ENCODE data around the gene LENG9. TPM values are rescaled to one million over a fixed set of nuclear protein-coding genes. Genes with fewer than 3 reads are reported as not detected.

LENG9 gene
- total RNA-seq, 2 experiments from 2014 or later, result 1.8 to 6.0 TPM

DNA sequence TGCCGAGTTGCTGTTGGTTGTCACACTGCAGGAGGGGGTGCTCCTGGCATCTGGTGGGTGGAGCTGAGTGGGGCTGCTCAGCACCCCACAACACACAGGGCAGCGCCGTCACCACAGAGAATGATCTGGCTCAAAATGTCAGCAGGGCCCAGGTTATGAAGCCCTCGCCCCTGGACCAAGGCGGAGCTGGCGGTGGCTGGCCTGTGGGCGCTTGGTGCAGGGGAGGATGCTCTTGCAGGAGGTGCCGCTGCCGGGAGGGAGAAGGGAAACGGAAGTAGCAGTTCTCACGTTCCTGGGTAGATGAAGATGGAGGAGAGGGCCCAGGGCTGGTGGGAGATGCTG lies 28.7 kb downstream of the LENG9 start:
- DNase-seq (ENCODE audit: low spot score), result no peak
- CTCF ChIA-PET (ENCODE audit: unreplicated experiment), result no interaction called here

DNA sequence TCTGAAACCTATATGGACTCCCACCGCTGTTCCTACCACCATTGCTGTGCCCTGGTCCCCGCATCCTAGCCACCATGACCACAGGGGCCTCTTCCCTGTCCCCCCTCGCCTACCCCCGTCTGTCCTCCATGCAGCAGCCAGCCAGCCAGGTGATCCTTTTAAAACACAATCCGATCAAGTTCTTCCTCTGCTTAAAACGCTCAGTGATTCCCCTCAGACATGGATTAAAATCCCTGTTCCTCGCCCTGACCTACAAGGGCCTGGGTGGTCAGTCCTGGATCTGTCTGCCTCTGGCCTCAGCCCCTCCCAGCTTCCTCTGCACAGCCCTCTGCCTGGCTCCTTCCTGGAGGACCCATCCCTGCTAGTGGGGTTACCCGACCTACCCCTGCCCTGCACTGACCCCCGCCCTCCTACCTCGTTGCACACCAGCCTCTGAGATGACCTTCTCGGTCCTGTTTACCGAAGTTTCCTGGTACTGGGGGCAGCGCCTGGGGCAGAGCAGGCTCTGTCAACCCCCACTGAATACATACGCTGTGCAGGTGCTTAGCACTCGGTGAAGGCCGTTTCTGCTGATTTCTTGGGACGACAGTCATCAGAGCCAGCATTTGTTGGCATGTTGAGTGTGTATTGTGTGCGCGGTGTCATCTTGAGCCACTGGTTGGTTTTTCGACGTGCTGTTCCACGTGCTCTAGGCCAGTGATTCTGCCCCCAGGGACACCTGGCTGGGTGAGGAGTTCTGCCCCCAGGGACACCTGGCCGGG lies 29.3 kb downstream of the LENG9 start:
- Histone ChIP-seq H3K9me3 (ENCODE audit: low read length) (no peaks in the 10 kb centered on the region), H3K27ac (ENCODE audit: low read depth, low read length, poor library complexity, severe bottlenecking) (no peak overlapping the region), H2AFZ (ENCODE audit: low read length) (no peak overlapping the region), H3K36me3 (ENCODE audit: insufficient read depth, low read length) (peaks cover 8% of the 10 kb centered on the region; the same call in 1 of the 2 replicates), H3K4me2 (ENCODE audit: low read length) (no peak overlapping the region), H3K4me3 (ENCODE audit: low read depth, low read length, poor library complexity, severe bottlenecking) (no peak overlapping the region), H4K20me1 (ENCODE audit: insufficient read depth, low read length) (no peaks in the 10 kb centered on the region), H3K4me1 (ENCODE audit: insufficient read depth, low read length, poor library complexity, severe bottlenecking) (peaks cover 7% of the 10 kb centered on the region), H3K9me2 (ENCODE audit: insufficient read depth, low read length) (no peaks in the 10 kb centered on the region), H3K79me2 (ENCODE audit: insufficient read depth, low read depth, low read length) (no peaks in the 10 kb centered on the region)
- intact Hi-C loops (cut with micrococcal nuclease; ENCODE audit: unreplicated experiment), result no loop called here
- ChIA-PET POLR2A (interaction anchor here (0.6 kb wide), 1 partner anchor 58 kb away, joined by 4 read pairs; no protein-coding TSS in a partner anchor), CTCF (ENCODE audit: unreplicated experiment) (no interaction called here)
- DNase-seq (ENCODE audit: low spot score), result no peak
- no TSS peak for BruUV-seq (replicated peaks)
- TF ChIP-seq, protein P1, sequence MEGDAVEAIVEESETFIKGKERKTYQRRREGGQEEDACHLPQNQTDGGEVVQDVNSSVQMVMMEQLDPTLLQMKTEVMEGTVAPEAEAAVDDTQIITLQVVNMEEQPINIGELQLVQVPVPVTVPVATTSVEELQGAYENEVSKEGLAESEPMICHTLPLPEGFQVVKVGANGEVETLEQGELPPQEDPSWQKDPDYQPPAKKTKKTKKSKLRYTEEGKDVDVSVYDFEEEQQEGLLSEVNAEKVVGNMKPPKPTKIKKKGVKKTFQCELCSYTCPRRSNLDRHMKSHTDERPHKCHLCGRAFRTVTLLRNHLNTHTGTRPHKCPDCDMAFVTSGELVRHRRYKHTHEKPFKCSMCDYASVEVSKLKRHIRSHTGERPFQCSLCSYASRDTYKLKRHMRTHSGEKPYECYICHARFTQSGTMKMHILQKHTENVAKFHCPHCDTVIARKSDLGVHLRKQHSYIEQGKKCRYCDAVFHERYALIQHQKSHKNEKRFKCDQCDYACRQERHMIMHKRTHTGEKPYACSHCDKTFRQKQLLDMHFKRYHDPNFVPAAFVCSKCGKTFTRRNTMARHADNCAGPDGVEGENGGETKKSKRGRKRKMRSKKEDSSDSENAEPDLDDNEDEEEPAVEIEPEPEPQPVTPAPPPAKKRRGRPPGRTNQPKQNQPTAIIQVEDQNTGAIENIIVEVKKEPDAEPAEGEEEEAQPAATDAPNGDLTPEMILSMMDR (conservative IDR thresholded peaks at IDR 0.05; ENCODE audit: low read length), result no peak
- TF ChIP-seq EZH2phosphoT487 (IDR thresholded peaks at IDR 0.05; ENCODE audit: borderline replicate concordance, low read depth, low read length), result no peak

More for the DNA sequence above, 28.7 kb downstream of the LENG9 start:
- no TSS peak for BruUV-seq (replicated peaks)
- H3K36me3 ChIP-seq (ENCODE audit: insufficient read depth, low read length), result peaks cover 8% of the 10 kb centered on the region; the same call in 1 of the 2 replicates
- POLR2A ChIA-PET, result interaction anchor here (0.6 kb wide), 1 partner anchor 58 kb away, joined by 4 read pairs; no protein-coding TSS in a partner anchor
- no peak overlapping the region for H3K4me2 ChIP-seq (ENCODE audit: low read length)
- no peak overlapping the region for H3K4me3 ChIP-seq (ENCODE audit: low read depth, low read length, poor library complexity, severe bottlenecking)
- H3K9me3 ChIP-seq (ENCODE audit: low read length), result no peaks in the 10 kb centered on the region
- no peaks in the 10 kb centered on the region for H4K20me1 ChIP-seq (ENCODE audit: insufficient read depth, low read length)
- no peak for TF ChIP-seq EZH2phosphoT487 (IDR thresholded peaks at IDR 0.05; ENCODE audit: borderline replicate concordance, low read depth, low read length)
- TF ChIP-seq, protein P1 (conservative IDR thresholded peaks at IDR 0.05; ENCODE audit: low read length), result no peak
- no peaks in the 10 kb centered on the region for H3K9me2 ChIP-seq (ENCODE audit: insufficient read depth, low read length)
- no peaks in the 10 kb centered on the region for H3K79me2 ChIP-seq (ENCODE audit: insufficient read depth, low read depth, low read length)
- H3K4me1 ChIP-seq (ENCODE audit: insufficient read depth, low read length, poor library complexity, severe bottlenecking), result peaks cover 7% of the 10 kb centered on the region
- H2AFZ ChIP-seq (ENCODE audit: low read length), result no peak overlapping the region
- intact Hi-C loops (cut with micrococcal nuclease; ENCODE audit: unreplicated experiment), result no loop called here
- no peak overlapping the region for H3K27ac ChIP-seq (ENCODE audit: low read depth, low read length, poor library complexity, severe bottlenecking)

DNA sequence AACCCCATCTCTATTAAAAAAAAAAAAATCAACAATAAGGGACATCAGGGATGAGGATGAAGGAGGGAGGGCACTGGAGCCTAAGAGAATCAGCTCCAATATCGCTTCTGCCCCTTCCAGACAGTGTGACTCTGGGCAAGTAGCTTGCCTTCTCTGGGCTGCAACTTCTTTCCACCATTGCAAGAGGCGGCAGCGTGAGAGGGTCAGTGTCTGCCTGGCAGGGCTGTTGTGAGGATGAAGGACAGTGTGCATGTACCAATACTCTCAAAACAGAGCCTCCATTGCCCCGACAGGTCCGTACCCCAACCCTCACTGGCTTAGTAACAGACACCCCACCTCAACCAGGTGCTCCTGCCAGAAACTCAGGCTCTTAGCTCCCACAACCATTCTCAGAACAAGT lies 29.9 kb downstream of the LENG9 start:
- POLR2A ChIA-PET, result no interaction called here

More for the DNA sequence above, 29.9 kb downstream of the LENG9 start:
- DNase-seq (ENCODE audit: low spot score), result no peak
- H3K4me2 ChIP-seq (ENCODE audit: low read length), result no peak overlapping the region
- no peak overlapping the region for H3K4me3 ChIP-seq (ENCODE audit: low read depth, low read length, poor library complexity, severe bottlenecking)
- H3K9me3 ChIP-seq (ENCODE audit: low read length), result no peaks in the 10 kb centered on the region
- intact Hi-C loops (cut with micrococcal nuclease; ENCODE audit: unreplicated experiment), result no loop called here
- no peaks in the 10 kb centered on the region for H4K20me1 ChIP-seq (ENCODE audit: insufficient read depth, low read length)
- peaks cover 8% of the 10 kb centered on the region; the same call in 1 of the 2 replicates for H3K36me3 ChIP-seq (ENCODE audit: insufficient read depth, low read length)
- no peak overlapping the region for H3K27ac ChIP-seq (ENCODE audit: low read depth, low read length, poor library complexity, severe bottlenecking)
- CTCF ChIA-PET (ENCODE audit: unreplicated experiment), result no interaction called here
- no peaks in the 10 kb centered on the region for H3K79me2 ChIP-seq (ENCODE audit: insufficient read depth, low read depth, low read length)
- TF ChIP-seq, protein P1 (conservative IDR thresholded peaks at IDR 0.05; ENCODE audit: low read length), result no peak
- no peak for TF ChIP-seq EZH2phosphoT487 (IDR thresholded peaks at IDR 0.05; ENCODE audit: borderline replicate concordance, low read depth, low read length)
- BruUV-seq (replicated peaks), result no TSS peak
- H3K9me2 ChIP-seq (ENCODE audit: insufficient read depth, low read length), result no peaks in the 10 kb centered on the region
- no peak overlapping the region for H2AFZ ChIP-seq (ENCODE audit: low read length)
- H3K4me1 ChIP-seq (ENCODE audit: insufficient read depth, low read length, poor library complexity, severe bottlenecking), result peaks cover 7% of the 10 kb centered on the region
